Erythroblast (primary cell): ENCODE results near the gene TCF15.

Experiments used
- GATA1 ChIP-seq: IDR thresholded peaks from 2 replicates; pipeline ENCODE4 v1.6.1; 2011; ENCODE audit warnings: low read depth, mild to moderate bottlenecking, control low read depth, low read length, moderate library complexity
- POLR2A ChIP-seq: IDR thresholded peaks from 2 replicates; pipeline ENCODE4 v1.6.1; 2011; ENCODE audit warnings: mild to moderate bottlenecking, low read length

GRCh38 chr20:634148-634925 lies 24.2 kb upstream of the TCF15 start:
- TF ChIP-seq POLR2A, result no peak
- no peak for TF ChIP-seq GATA1
